OCI-LY3 (cell line): ENCODE results near the gene ADARB2.
"Not testable (repeated sequence)": the region's sequence is repeated elsewhere in the genome, so short reads cannot be mapped to it uniquely, and the experiment has no call there.

Source experiments
- H2AFZ ChIP-seq: fragments of 200-600, 300-600 bp; shearing (Covaris generic); 2 replicates; pipeline ENCODE4 v1.6.0; 2014; ENCODE audit warnings: antibody characterized with exemption, low read depth, low read length
- H3K27ac ChIP-seq: fragments of 200-600, 300-600 bp; sonication (generic); 2 replicates; pipeline ENCODE4 v1.5.1; 2014; ENCODE audit warnings: mild to moderate bottlenecking, low read length, moderate library complexity, mixed read lengths
- H3K27me3 ChIP-seq: fragments of 200-600, 300-600 bp; sonication (generic); 2 replicates; pipeline ENCODE4 v1.6.1; 2014; ENCODE audit warnings: low read depth, low read length, mixed read lengths
- H3K36me3 ChIP-seq: fragments of 200-600, 300-600 bp; sonication (generic); replicated peaks from 2 replicates; pipeline ENCODE3; 2014; ENCODE audit warnings: low read depth, low read length, mixed read lengths
- H3K4me1 ChIP-seq: fragments of 300-600, 200-600 bp; sonication (generic); 2 replicates; pipeline ENCODE4 v1.6.1; 2014; ENCODE audit warnings: low read length, mixed read lengths
- H3K4me2 ChIP-seq: fragments of 200-600, 300-600 bp; sonication (generic); 2 replicates; pipeline ENCODE4 v1.6.1; 2014; ENCODE audit warnings: low read length, mixed read lengths
- H3K4me3 ChIP-seq: fragments of 300-600, 200-600 bp; sonication (generic); 2 replicates; pipeline ENCODE4 v1.5.1; 2014; ENCODE audit warnings: antibody characterized with exemption, mild to moderate bottlenecking, low read length, moderate library complexity
- H3K79me2 ChIP-seq: fragments of 300-600, 200-600 bp; shearing (Covaris generic); 2 replicates; pipeline ENCODE4 v1.6.1; 2014; ENCODE audit warnings: mild to moderate bottlenecking, low read length, mixed read lengths
- H3K9ac ChIP-seq: fragments of 300-600, 200-600 bp; shearing (Covaris generic); 2 replicates; pipeline ENCODE4 v1.6.0; 2014; ENCODE audit warnings: mild to moderate bottlenecking, low read length, moderate library complexity
- H3K9me3 ChIP-seq: fragments of 200-600, 300-600 bp; shearing (Covaris generic); 2 replicates; pipeline ENCODE4 v1.6.1; 2014; ENCODE audit warnings: low read length, mixed read lengths; ENCODE audit not compliant: insufficient read depth
- H4K20me1 ChIP-seq: fragments of 200-600, 300-600 bp; sonication (generic); 2 replicates; pipeline ENCODE4 v1.6.1; 2016; ENCODE audit warnings: low read length, mixed read lengths; ENCODE audit not compliant: insufficient read depth
- EZH2phosphoT487 ChIP-seq: fragments of 200-600 bp; shearing (Covaris generic); IDR thresholded peaks from 2 replicates; pipeline ENCODE4 v1.6.1; 2018; ENCODE audit warnings: antibody characterized with exemption, mixed run types, low read depth
- TF ChIP-seq, protein P1 (sequence below): fragments of 200-600, 300-600 bp; sonication (generic); IDR thresholded peaks from 2 replicates; pipeline ENCODE4 v1.5.1; 2014; ENCODE audit warnings: antibody characterized with exemption, low read length, low read depth

ADARB2 gene

DNA sequence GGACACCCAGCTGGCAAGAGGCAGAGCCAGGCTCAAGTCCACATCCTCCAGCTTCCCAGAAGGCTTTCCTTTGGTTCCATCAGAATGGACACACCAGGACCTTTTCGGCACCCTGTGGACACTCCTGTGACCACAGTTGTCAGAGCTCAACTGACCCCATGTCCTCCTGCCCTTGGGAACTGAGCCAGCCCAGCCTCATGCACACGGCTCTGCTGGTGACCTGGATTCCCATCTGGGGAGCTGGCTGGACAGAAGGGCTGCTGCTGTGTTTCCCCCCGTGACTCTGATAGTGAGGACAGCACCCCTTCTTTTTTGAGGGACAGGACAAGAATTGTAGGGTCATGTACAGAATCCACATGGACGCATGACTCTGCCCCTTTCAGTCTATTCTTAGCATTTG is 392.0 kb downstream of the ADARB2 start:
- Histone ChIP-seq H3K27me3 (no peaks in the 10 kb centered on the region), H3K9me3 (no peaks in the 10 kb centered on the region), H3K36me3 (no peaks in the 10 kb centered on the region), H2AFZ (no peak overlapping the region), H3K27ac (no peak overlapping the region), H4K20me1 (no peaks in the 10 kb centered on the region), H3K79me2 (no peaks in the 10 kb centered on the region), H3K4me3 (no peak overlapping the region), H3K4me1 (no peaks in the 10 kb centered on the region), H3K4me2 (no peak overlapping the region), H3K9ac (no peak overlapping the region)
- TF ChIP-seq, protein P1, sequence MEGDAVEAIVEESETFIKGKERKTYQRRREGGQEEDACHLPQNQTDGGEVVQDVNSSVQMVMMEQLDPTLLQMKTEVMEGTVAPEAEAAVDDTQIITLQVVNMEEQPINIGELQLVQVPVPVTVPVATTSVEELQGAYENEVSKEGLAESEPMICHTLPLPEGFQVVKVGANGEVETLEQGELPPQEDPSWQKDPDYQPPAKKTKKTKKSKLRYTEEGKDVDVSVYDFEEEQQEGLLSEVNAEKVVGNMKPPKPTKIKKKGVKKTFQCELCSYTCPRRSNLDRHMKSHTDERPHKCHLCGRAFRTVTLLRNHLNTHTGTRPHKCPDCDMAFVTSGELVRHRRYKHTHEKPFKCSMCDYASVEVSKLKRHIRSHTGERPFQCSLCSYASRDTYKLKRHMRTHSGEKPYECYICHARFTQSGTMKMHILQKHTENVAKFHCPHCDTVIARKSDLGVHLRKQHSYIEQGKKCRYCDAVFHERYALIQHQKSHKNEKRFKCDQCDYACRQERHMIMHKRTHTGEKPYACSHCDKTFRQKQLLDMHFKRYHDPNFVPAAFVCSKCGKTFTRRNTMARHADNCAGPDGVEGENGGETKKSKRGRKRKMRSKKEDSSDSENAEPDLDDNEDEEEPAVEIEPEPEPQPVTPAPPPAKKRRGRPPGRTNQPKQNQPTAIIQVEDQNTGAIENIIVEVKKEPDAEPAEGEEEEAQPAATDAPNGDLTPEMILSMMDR, result no peak
- no peak for TF ChIP-seq EZH2phosphoT487

DNA sequence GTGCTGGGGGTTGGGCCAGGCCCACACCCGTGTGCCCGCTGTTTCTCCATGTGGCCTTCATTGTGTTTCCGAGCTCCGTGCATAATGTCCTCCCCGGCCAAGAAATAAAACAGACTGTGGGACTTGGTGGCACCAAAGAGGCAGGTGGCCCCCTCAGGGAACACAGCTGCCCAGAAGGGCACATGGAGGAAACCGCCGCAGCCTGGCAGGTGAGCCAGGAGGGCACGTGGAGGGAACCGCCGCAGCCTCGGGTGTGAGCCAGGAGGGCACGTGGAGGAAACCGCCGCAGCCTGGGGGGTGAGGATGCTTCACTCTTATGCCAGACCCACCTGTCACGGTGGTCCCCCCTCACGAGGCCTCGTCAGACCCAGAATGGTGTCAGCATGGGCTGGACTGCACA is 392.5 kb downstream of the ADARB2 start:
- TF ChIP-seq, protein P1, result no peak
- no peak for TF ChIP-seq EZH2phosphoT487

DNA sequence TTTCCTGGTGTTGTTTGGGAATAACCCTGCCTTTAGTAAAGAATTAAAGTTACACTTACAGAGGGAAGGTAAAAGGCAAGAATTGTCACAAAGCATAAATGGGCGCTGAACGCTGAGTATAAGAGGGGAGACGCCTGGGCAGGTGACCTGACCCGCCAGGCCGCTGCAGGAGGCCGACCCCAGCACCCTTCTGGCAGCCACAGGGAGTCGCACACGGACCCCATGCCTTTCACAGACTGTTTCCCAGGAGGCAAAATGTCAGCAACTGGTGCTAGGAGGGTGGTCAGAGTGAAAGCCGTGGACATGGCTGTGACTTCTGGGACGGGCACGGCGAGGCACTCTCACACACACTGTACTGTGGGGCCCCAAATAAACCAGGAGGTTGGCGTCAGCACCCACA is 392.9 kb downstream of the ADARB2 start:
- Histone ChIP-seq H3K9ac (no peak overlapping the region), H3K4me3 (no peak overlapping the region), H3K27me3 (no peaks in the 10 kb centered on the region), H3K36me3 (no peaks in the 10 kb centered on the region), H3K79me2 (no peaks in the 10 kb centered on the region), H3K4me2 (no peak overlapping the region), H3K9me3 (no peaks in the 10 kb centered on the region), H4K20me1 (no peaks in the 10 kb centered on the region), H3K4me1 (no peaks in the 10 kb centered on the region), H3K27ac (no peak overlapping the region), H2AFZ (no peak overlapping the region)
- TF ChIP-seq, protein P1, result no peak
- TF ChIP-seq EZH2phosphoT487, result no peak

More for the DNA sequence above, 392.5 kb downstream of the ADARB2 start:
- H2AFZ ChIP-seq, result no peak overlapping the region
- no peak overlapping the region for H3K9ac ChIP-seq
- H3K27ac ChIP-seq, result no peak overlapping the region
- H3K4me3 ChIP-seq, result no peak overlapping the region
- H4K20me1 ChIP-seq, result no peaks in the 10 kb centered on the region
- H3K36me3 ChIP-seq, result no peaks in the 10 kb centered on the region
- no peak overlapping the region for H3K4me2 ChIP-seq
- no peaks in the 10 kb centered on the region for H3K79me2 ChIP-seq
- no peaks in the 10 kb centered on the region for H3K9me3 ChIP-seq
- no peaks in the 10 kb centered on the region for H3K4me1 ChIP-seq
- no peaks in the 10 kb centered on the region for H3K27me3 ChIP-seq

DNA sequence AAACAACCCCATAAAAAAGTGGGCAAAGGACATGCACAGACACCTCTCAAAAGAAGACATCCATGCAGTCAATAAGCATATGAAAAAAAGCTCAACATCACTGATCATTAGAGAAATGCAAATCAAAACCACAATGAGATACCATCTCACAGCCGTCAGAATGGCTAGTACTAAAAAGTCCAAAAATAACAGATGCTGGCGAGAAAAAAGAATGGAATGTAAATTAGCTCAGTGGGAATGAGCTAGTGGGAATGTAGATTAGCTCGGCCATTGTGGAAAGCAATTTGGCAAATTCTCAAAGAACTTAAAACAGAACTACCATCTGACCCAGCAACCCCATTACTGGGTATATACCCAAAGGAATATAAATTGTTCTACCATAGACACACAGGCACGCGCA is 394.1 kb downstream of the ADARB2 start:
- H3K36me3 ChIP-seq, result no peaks in the 10 kb centered on the region
- no peak overlapping the region for H3K9ac ChIP-seq
- H3K9me3 ChIP-seq, result no peaks in the 10 kb centered on the region
- no peak overlapping the region for H3K27ac ChIP-seq
- no peak overlapping the region for H3K4me3 ChIP-seq
- H3K4me1 ChIP-seq, result no peaks in the 10 kb centered on the region
- no peaks in the 10 kb centered on the region for H3K79me2 ChIP-seq
- no peak overlapping the region for H2AFZ ChIP-seq
- TF ChIP-seq, protein P1, result no peak
- no peak for TF ChIP-seq EZH2phosphoT487
- no peaks in the 10 kb centered on the region for H3K27me3 ChIP-seq
- H4K20me1 ChIP-seq, result no peaks in the 10 kb centered on the region
- no peak overlapping the region for H3K4me2 ChIP-seq

DNA sequence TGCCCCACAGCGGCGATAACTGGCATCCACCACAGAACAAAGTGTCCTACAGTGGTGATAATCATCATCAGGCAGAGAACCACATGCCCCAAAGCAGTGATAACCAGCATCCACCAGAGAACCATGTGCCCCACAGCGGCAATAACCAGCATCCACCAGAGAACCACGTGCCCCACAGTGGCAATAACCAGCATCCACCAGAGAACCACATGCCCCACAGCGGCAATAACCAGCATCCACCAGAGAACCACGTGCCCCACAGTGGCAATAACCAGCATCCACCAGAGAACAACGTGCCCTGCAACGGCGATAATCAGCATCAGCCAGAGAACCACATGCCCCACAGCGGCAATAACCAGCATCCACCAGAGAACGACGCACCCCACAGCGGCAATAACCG is 396.3 kb downstream of the ADARB2 start:
- not testable (repeated sequence) for H3K4me3 ChIP-seq, H3K9ac ChIP-seq, H3K27ac ChIP-seq, H3K79me2 ChIP-seq, H3K36me3 ChIP-seq, H2AFZ ChIP-seq, H4K20me1 ChIP-seq, H3K4me1 ChIP-seq, H3K27me3 ChIP-seq, H3K9me3 ChIP-seq, H3K4me2 ChIP-seq
